Measurements from ENCODE around the gene TRIOBP. TPM values are rescaled to one million over a fixed set of nuclear protein-coding genes. Genes with fewer than 3 reads are reported as not detected.

The TRIOBP gene
- total and polyA plus RNA-seq, 2 of the 13 experiments (the other 11 are each of a cell fraction or from before 2014, with no cell fraction given) = 6.1 to 15.4 TPM

GRCh38 chr22:37681556-37682049 lies 15.2 kb upstream of the TRIOBP start (continued):
- TF ChIP-seq E2F5 (CRISPR knock-in tag; conservative IDR thresholded peaks at IDR 0.05) (no peak), ZNF549 (CRISPR knock-in tag; IDR thresholded peaks at IDR 0.05) (no peak), REXO4 (CRISPR knock-in tag; IDR thresholded peaks at IDR 0.05; ENCODE audit: borderline replicate concordance) (no peak), ZSCAN25 (CRISPR knock-in tag; IDR thresholded peaks at IDR 0.05) (peak; percentile 86), ZBTB38 (CRISPR knock-in tag; IDR thresholded peaks at IDR 0.05) (no peak), THRA (CRISPR knock-in tag; IDR thresholded peaks at IDR 0.05; ENCODE audit: borderline replicate concordance) (peak; percentile 99), ATF7 (IDR thresholded peaks at IDR 0.05) (no peak), ATF7 (CRISPR knock-in tag; IDR thresholded peaks at IDR 0.05) (no peak), ZMYM3 (CRISPR knock-in tag; IDR thresholded peaks at IDR 0.05) (peak; percentile 86; the same call in 1 of the 2 replicates), CCDC6 (CRISPR knock-in tag; IDR thresholded peaks at IDR 0.05) (no peak), SAP130 (CRISPR knock-in tag; IDR thresholded peaks at IDR 0.05; ENCODE audit: low read depth) (peak; percentile 52; the same call in 1 of the 2 replicates), XRCC5 (optimal IDR thresholded peaks at IDR 0.05; ENCODE audit: low read length) (peak; percentile 72), ZNF143 (CRISPR knock-in tag; IDR thresholded peaks at IDR 0.05) (no peak), SOX6 (IDR thresholded peaks at IDR 0.05) (no peak), SOX6 (CRISPR knock-in tag; IDR thresholded peaks at IDR 0.05) (peak; percentile 48), RAD21 (CRISPR knock-in tag; IDR thresholded peaks at IDR 0.05) (peak; percentile 89), MTERF4 (CRISPR knock-in tag; IDR thresholded peaks at IDR 0.05) (no peak), TEAD3 (CRISPR knock-in tag; optimal IDR thresholded peaks at IDR 0.05; ENCODE audit: borderline replicate concordance) (peak; percentile 34), ZNF20 (CRISPR knock-in tag; IDR thresholded peaks at IDR 0.05) (no peak), SMC3 (IDR thresholded peaks at IDR 0.05; ENCODE audit: low read length) (peak; percentile 68), CSRNP2 (CRISPR knock-in tag; conservative IDR thresholded peaks at IDR 0.05; ENCODE audit: low read depth) (no peak), PRPF4 (IDR thresholded peaks at IDR 0.05; ENCODE audit: low read depth, low read length, poor library complexity, severe bottlenecking) (no peak), KAT8 (CRISPR knock-in tag; IDR thresholded peaks at IDR 0.05) (0 out of 2 replicates have a peak, but pooled peaks have one; percentile 25), CREM (IDR thresholded peaks at IDR 0.05) (no peak), CREM (CRISPR knock-in tag; IDR thresholded peaks at IDR 0.05) (no peak), CHD4 (IDR thresholded peaks at IDR 0.05; ENCODE audit: borderline replicate concordance, low read length) (no peak), CTCF (CRISPR knock-in tag; IDR thresholded peaks at IDR 0.05) (peak; percentile 93)
